ENCODE measurements around the gene FYN. TPM values are rescaled to one million over a fixed set of nuclear protein-coding genes. Genes with fewer than 3 reads are reported as not detected.

The FYN gene
- total and polyA plus RNA-seq, 4 donors: 11.2 to 28.3 (median 19.7) TPM

DNA sequence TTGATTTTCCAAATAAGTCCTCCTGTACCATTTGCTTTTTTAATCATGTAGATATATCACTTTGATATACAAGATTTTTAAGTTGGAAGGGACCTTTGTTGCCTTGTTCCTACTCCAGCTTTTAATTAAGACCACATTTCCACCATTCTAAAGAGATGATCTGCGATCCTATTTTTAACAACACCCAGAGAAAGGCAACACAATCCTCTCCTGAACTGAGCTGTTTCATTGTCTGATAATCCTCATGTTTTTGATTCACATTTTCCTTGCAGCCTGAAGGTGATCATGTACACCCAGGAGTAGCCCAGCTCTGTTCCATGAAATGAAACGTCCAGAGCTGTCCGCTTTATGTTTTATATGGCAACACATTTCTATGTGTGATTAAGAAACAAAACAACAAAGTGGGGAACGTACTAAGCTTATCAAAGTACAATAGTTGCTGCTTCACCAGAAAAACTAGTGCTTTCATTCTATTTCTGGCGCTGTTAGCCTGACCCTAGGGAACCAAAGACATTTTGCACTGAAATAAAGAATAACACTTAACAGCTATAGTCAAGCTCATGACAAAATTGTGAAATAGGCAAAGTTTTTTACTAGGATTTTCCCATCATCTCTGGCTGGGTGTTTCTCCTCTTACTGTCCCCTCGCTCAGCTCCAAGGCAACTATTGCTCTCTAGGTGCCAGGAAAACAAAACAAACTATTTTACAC lies 245.0 kb downstream of the FYN start:
- H3K36me3 ChIP-seq (ENCODE audit: control insufficient read depth in 4 of 4, insufficient read depth in 3 of 4, low read depth in 1 of 4, low read length in 3 of 4): no peaks in the 10 kb centered on the region
- no peak for DNase-seq (ENCODE audit: low spot score)
- H3K9me3 ChIP-seq (ENCODE audit: control insufficient read depth in 4 of 4, low read length in 3 of 4): no peaks in the 10 kb centered on the region
- H3K27ac ChIP-seq (ENCODE audit: low read depth in 1 of 2, low read length in 2 of 2): no peak overlapping the region
- no peak overlapping the region for H3K9ac ChIP-seq (ENCODE audit: low read depth in 1 of 2, low read length in 2 of 2)
- TF ChIP-seq NR2F2 (IDR thresholded peaks at IDR 0.05) (no peak), FOXA2 (IDR thresholded peaks at IDR 0.05) (no peak)
- WGBS: 89% methylated on average over 6 of the region's 6 CpGs
- no peaks in the 10 kb centered on the region for H3K27me3 ChIP-seq (ENCODE audit: control insufficient read depth in 4 of 4, insufficient read depth in 4 of 4, low read length in 3 of 4)
- no peaks in the 10 kb centered on the region for H3K4me1 ChIP-seq (ENCODE audit: control insufficient read depth in 4 of 4, insufficient read depth in 4 of 4, low read length in 3 of 4)
- H3K4me3 ChIP-seq (ENCODE audit: low read depth in 1 of 3, low read length in 3 of 3): no peak overlapping the region

- no peaks in the 10 kb centered on the region for H3K4me1 ChIP-seq (ENCODE audit: control insufficient read depth in 4 of 4, insufficient read depth in 4 of 4, low read length in 3 of 4)
- 81% methylated on average over 8 of the region's 8 CpGs for WGBS
- H3K9me3 ChIP-seq (ENCODE audit: control insufficient read depth in 4 of 4, low read length in 3 of 4): no peaks in the 10 kb centered on the region
- TF ChIP-seq HNF4A (conservative IDR thresholded peaks at IDR 0.05): no peak
- no peaks in the 10 kb centered on the region for H3K27me3 ChIP-seq (ENCODE audit: control insufficient read depth in 4 of 4, insufficient read depth in 4 of 4, low read length in 3 of 4)
- no peak overlapping the region for H3K27ac ChIP-seq (ENCODE audit: low read depth in 1 of 2, low read length in 2 of 2)
- DNase-seq (ENCODE audit: low spot score): no peak
- no peaks in the 10 kb centered on the region for H3K36me3 ChIP-seq (ENCODE audit: control insufficient read depth in 4 of 4, insufficient read depth in 3 of 4, low read depth in 1 of 4, low read length in 3 of 4)
- no peak overlapping the region for H3K4me3 ChIP-seq (ENCODE audit: low read depth in 1 of 3, low read length in 3 of 3)
- no peak overlapping the region for H3K9ac ChIP-seq (ENCODE audit: low read depth in 1 of 2, low read length in 2 of 2)
These were observed 246.8 kb downstream of the FYN start for GRCh38 chr6:111626441-111626840.

- no peak overlapping the region for H3K4me3 ChIP-seq (ENCODE audit: low read depth in 1 of 3, low read length in 3 of 3)
These were observed 247.5 kb downstream of the FYN start for GRCh38 chr6:111625461-111626391.

GRCh38 chr6:111625099-111625416 lies 248.2 kb downstream of the FYN start:
- H3K27ac ChIP-seq (ENCODE audit: low read depth in 1 of 2, low read length in 2 of 2): no peak overlapping the region
- H3K4me1 ChIP-seq (ENCODE audit: control insufficient read depth in 4 of 4, insufficient read depth in 4 of 4, low read length in 3 of 4): no peaks in the 10 kb centered on the region
- TF ChIP-seq YY1 (IDR thresholded peaks at IDR 0.05) (no peak), EGR1 (IDR thresholded peaks at IDR 0.05; ENCODE audit: low read depth in 2 of 2) (no peak), FOXA1 (IDR thresholded peaks at IDR 0.05) (no peak), HNF4G (IDR thresholded peaks at IDR 0.05) (no peak), GABPA (IDR thresholded peaks at IDR 0.05 in 1 of 2, conservative IDR thresholded peaks at IDR 0.05 in 1 of 2) (no peak), NR2F2 (IDR thresholded peaks at IDR 0.05) (no peak), RXRA (IDR thresholded peaks at IDR 0.05) (no peak), RAD21 (IDR thresholded peaks at IDR 0.05) (no peak)
- TF ChIP-seq, protein P1, sequence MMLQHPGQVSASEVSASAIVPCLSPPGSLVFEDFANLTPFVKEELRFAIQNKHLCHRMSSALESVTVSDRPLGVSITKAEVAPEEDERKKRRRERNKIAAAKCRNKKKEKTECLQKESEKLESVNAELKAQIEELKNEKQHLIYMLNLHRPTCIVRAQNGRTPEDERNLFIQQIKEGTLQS (IDR thresholded peaks at IDR 0.05): no peak
- WGBS: 99% methylated on average over 3 of the region's 3 CpGs
- no peak overlapping the region for H3K4me3 ChIP-seq (ENCODE audit: low read depth in 1 of 3, low read length in 3 of 3)
- no peaks in the 10 kb centered on the region for H3K36me3 ChIP-seq (ENCODE audit: control insufficient read depth in 4 of 4, insufficient read depth in 3 of 4, low read depth in 1 of 4, low read length in 3 of 4)
- no peaks in the 10 kb centered on the region for H3K9me3 ChIP-seq (ENCODE audit: control insufficient read depth in 4 of 4, low read length in 3 of 4)
- H3K27me3 ChIP-seq (ENCODE audit: control insufficient read depth in 4 of 4, insufficient read depth in 4 of 4, low read length in 3 of 4): no peaks in the 10 kb centered on the region
- no peak overlapping the region for H3K9ac ChIP-seq (ENCODE audit: low read depth in 1 of 2, low read length in 2 of 2)
- DNase-seq (ENCODE audit: low spot score): no peak

More at GRCh38 chr6:111625461-111626391, 247.5 kb downstream of the FYN start:
- Histone ChIP-seq H3K9me3 (ENCODE audit: control insufficient read depth in 4 of 4, low read length in 3 of 4) (no peaks in the 10 kb centered on the region), H3K27me3 (ENCODE audit: control insufficient read depth in 4 of 4, insufficient read depth in 4 of 4, low read length in 3 of 4) (no peaks in the 10 kb centered on the region), H3K36me3 (ENCODE audit: control insufficient read depth in 4 of 4, insufficient read depth in 3 of 4, low read depth in 1 of 4, low read length in 3 of 4) (no peaks in the 10 kb centered on the region), H3K9ac (ENCODE audit: low read depth in 1 of 2, low read length in 2 of 2) (no peak overlapping the region), H3K4me1 (ENCODE audit: control insufficient read depth in 4 of 4, insufficient read depth in 4 of 4, low read length in 3 of 4) (no peaks in the 10 kb centered on the region), H3K27ac (ENCODE audit: low read depth in 1 of 2, low read length in 2 of 2) (no peak overlapping the region)
- TF ChIP-seq RAD21 (IDR thresholded peaks at IDR 0.05) (peak in 1 of 2 donors; percentile 7), FOXA1 (IDR thresholded peaks at IDR 0.05) (no peak)
- no peak for DNase-seq (ENCODE audit: low spot score)
- 74% methylated on average over 17 of the region's 17 CpGs for WGBS
